Fibroblast of the aortic adventitia (primary cell): Measurements from ENCODE around the gene TRAF1. TPM values are rescaled to one million over a fixed set of nuclear protein-coding genes. Genes with fewer than 3 reads are reported as not detected.

Experiments
- DNase-seq: peaks from one replicate; pipeline ENCODE4 v3.0.0-alpha.2; 2010; ENCODE audit warnings: low read depth
- H3K4me3 ChIP-seq: 2 replicates; pipeline ENCODE4 v1.5.1; 2011; ENCODE audit warnings: low read depth, mild to moderate bottlenecking, control low read depth, low read length, moderate library complexity
- total RNA-seq: library from RNA; depleted of rRNA; stranded (reverse); fragments of >200 nt; gene quantifications from 2 replicates; pipeline ENCODE4 v1.2.3, GENCODE V29; 2012; ENCODE audit warnings: low replicate concordance
- TF ChIP-seq, protein P1 (sequence below): IDR thresholded peaks from 2 replicates; pipeline ENCODE4 v1.5.1; 2011; ENCODE audit warnings: mild to moderate bottlenecking, low read length, control low read depth, inconsistent platforms; ENCODE audit not compliant: insufficient read depth

TRAF1 gene
- total RNA-seq, 1 donor, result 8.5 TPM

DNA sequence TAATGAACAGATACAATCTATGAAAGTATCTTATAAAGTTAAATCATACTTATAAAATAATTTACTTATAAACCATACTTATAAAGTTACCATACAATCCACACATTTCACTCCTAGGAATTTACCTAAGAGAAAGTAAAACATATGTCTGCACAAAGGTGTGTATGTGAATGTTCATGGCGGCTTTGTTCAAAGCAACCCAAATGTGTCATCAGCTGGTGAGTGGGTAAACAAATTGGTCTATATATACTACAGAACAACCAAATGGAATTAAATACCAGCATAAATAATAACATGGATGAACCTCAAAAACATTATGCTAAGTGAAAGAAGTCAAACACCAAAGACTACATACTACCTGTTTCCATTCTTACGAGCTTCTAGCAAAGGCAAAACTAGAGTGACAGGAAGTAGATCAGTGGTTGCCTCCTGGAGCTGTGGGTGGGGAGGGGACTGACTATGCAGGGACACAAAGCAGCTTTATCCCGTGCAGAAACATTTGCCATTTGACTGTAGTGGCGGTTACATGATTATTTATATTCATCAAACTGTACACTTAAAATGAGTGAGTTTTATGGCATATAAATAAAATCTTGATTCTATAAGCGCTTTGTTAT lies 10.6 kb downstream of the TRAF1 start:
- TF ChIP-seq, protein P1, sequence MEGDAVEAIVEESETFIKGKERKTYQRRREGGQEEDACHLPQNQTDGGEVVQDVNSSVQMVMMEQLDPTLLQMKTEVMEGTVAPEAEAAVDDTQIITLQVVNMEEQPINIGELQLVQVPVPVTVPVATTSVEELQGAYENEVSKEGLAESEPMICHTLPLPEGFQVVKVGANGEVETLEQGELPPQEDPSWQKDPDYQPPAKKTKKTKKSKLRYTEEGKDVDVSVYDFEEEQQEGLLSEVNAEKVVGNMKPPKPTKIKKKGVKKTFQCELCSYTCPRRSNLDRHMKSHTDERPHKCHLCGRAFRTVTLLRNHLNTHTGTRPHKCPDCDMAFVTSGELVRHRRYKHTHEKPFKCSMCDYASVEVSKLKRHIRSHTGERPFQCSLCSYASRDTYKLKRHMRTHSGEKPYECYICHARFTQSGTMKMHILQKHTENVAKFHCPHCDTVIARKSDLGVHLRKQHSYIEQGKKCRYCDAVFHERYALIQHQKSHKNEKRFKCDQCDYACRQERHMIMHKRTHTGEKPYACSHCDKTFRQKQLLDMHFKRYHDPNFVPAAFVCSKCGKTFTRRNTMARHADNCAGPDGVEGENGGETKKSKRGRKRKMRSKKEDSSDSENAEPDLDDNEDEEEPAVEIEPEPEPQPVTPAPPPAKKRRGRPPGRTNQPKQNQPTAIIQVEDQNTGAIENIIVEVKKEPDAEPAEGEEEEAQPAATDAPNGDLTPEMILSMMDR, result no peak
- H3K4me3 ChIP-seq, result no peak overlapping the region
- no peak for DNase-seq

DNA sequence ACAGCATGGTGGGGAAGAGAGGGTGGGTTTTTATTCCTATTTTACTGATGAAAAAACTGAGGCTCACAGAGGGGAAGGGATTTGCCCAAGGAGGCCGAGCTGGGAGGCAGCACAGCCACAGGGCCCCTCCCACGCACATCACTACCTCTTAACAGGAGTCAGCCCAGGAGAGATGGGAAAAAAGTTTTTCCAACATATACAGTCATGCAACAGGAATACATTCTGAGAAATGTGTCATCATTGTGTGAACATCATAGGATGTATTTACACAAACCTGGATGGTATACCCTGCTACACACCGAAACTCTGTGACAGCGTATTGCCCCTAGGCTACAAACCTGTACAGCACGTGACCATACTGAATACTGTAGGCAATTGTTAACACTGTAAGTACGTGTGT lies 11.6 kb downstream of the TRAF1 start:
- no peak overlapping the region for H3K4me3 ChIP-seq
- TF ChIP-seq, protein P1, result no peak
- DNase-seq, result no peak

DNA sequence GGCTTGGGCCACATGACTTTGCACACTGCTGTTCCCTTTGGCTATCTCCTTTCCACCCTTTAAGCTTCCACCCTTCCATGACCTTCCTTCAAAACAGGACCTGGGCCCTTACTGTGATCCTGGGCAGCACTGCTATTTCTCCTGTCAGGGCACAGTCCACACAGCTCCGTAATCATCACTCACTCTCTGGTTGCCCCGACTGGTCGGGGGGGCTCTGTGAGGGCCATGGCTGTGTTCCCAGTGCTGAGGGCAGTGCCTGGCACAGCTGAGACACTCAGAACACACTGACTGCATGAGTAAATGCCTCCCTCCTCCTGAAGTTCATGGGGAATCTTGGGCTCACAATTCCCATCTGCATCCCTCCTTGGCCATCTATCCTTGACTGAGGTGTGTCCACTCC lies 12.2 kb downstream of the TRAF1 start:
- DNase-seq, result no peak
- H3K4me3 ChIP-seq, result no peak overlapping the region
- TF ChIP-seq, protein P1, result no peak

DNA sequence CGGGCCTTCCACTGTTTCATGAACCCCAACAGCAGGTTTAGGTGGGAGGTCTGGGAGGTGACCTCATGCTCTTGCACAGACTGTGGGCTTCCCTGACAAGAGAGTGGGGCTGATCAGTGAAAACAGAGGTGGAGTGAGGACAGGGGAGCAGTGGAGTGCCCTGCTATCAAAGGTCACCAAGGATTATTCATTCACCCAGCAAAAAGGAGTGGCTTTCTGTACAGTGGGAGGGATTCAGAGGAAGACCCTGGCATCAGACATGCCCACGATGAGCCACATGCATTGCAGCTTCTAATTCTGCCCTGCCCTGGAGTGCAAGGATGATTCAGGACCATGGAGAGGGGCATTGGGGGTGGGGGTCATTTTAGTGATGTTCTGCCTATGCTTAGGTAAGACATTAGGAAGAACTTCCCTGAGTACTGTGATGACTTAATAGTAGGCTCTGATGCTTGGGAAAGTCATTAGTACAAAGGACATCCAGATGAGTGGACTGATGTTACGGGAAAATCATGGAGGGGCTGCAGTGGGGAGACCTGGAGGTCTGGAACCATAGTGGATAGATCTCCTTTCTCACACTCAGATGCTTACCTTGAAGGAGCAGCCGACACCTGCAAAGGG lies 12.8 kb downstream of the TRAF1 start:
- H3K4me3 ChIP-seq, result no peak overlapping the region
- no peak for DNase-seq
- TF ChIP-seq, protein P1, result no peak

DNA sequence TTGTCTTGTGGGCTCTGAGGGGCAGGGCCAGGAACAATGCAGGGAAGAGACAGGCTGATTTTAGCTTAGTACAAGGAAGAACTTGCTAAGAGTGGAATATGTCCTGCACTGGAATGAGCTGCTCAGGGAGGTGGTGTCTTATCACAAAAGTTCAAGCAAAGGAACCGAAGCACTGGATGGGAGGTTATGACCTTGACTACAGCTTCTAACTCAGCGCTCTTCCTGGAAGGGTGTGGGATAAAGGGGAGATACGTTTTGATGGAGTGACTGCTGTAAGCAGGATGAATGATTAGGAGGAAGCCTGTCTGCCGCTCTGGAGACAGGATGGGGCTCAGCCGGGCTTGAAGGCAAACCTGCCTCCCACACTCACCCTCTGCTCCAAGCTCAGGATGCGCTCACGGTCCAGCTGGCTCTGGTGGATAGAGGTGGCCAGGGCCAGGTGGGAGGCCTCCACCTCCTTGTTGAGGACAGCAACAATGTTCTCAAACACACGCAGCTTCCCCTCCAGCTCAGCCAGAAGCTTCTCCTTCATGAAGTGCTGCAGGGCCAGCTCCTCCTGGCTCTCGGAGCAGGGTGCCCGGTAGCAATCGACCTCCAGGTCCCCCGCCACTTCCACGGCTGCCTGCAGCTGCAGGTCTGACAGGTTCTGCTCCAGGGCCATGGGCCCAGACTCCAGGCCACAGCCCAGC lies 13.5 kb downstream of the TRAF1 start:
- no peak overlapping the region for H3K4me3 ChIP-seq
- DNase-seq, result no peak
- TF ChIP-seq, protein P1, result no peak

DNA sequence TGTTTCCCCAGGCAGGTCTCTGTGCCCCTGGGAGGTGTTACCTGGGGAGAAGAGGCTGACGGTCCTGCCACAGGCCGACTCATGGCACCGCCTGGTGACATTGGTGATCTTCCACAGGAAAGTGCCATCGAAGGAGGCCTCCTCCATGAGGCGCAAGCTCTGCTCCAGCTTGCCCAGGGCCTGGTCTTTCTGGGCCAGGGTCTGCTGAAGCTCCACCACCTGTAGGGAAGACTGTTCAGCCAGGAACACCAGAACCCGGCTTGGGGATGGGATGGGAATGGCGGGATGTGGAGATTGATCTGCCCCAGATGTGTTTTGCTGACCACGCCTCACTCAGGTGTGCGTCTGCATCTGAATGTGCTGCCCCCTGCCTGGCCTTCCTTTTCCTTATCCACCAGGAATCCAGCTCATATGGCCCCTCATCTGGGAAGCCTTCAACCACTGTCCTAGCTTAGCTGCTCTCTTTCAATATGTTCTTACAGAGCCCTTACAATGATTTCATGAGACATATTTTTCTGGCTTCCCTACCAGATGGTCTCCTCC lies 15.2 kb downstream of the TRAF1 start:
- TF ChIP-seq, protein P1, result no peak

More for the DNA sequence above, 15.2 kb downstream of the TRAF1 start:
- no peak overlapping the region for H3K4me3 ChIP-seq
- DNase-seq, result no peak
